ENCODE measurements around the gene PTGES2.
"Not testable (repeated sequence)": the region's sequence is repeated elsewhere in the genome, so short reads cannot be mapped to it uniquely, and the experiment has no call there.

PTGES2 gene

DNA sequence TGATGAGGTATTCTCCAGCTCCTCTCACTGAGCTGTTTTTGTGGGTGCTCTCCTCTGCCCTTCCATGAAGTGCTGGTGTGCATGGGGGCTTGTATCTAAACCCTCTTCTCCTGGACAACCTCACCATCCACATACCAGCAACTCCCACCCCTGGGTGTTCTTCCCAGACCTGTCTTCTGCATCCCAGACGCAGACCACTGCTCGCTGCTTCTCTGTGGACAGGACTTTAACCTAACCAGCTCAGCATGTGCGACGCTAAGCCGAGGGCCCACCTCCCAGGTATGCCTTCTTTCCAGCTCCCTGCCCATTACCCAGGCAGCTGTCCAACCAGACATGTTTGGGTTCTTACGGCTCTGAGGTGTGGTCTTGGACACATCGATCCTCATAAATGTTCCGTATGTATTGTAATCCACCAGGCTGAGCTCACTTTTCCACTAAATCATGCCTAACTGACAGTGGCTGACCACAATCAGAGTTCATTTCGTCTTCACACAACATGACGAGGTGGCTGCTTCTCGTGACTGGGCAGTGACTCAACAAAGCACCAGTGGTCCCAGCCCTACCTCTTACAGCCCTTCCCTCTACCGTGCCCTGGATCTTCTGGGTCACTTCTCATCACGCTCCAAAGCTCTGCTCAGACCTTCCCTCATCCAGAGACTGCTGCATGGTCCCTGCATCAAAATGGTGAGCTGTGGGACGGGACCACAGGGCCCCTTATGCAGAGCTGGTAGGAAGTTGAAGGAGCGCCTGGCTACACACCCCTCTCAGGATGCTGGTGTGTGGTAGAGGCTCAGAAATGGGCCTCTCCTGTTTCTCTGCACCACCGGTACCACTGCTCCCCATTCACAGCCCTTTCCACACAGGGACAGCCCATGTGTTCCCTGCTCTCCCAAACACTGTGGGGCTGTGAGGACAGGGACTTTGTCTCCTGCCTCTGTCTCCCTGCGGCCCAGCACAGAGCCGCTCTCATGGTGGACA lies 9.6 kb upstream of the PTGES2 start:
- peak; percentile 74 for DNase-seq (ENCODE audit: low read depth)

- DNase-seq (ENCODE audit: low read depth) = not testable (repeated sequence)
Measured at GRCh38 chr9:128135561-128135960, 8.0 kb upstream of the PTGES2 start.

- not testable (repeated sequence) for DNase-seq (ENCODE audit: low read depth)
Measured at GRCh38 chr9:128132139-128132538, 4.6 kb upstream of the PTGES2 start.

GRCh38 chr9:128131346-128131745 lies 3.8 kb upstream of the PTGES2 start:
- not testable (repeated sequence) for DNase-seq (ENCODE audit: low read depth)

DNA sequence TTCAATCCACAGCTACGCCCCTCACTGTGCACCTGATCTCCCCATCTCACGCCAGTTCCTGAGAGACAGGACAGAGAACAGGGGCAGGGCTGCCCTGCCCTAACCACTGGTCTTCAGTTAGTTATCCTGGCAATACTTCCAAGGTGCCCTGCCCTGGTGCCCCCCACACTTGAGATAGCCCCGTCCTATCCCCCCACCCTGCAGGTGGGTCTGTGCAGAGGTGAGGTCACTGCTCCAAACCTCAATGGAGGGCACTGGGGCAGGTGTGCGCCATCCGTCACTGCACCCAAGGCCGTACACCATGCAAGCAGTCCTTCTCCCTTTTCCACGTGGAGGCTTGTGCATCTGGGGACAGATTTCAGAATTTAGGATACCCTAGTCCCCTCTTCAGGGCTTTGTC lies 3.1 kb upstream of the PTGES2 start:
- not testable (repeated sequence) for DNase-seq (ENCODE audit: low read depth)

GRCh38 chr9:128129976-128130590 lies 2.6 kb upstream of the PTGES2 start:
- not testable (repeated sequence) for DNase-seq (ENCODE audit: low read depth)

- DNase-seq (ENCODE audit: low read depth) = no peak
Measured at GRCh38 chr9:128128836-128129590, 1.5 kb upstream of the PTGES2 start.

DNA sequence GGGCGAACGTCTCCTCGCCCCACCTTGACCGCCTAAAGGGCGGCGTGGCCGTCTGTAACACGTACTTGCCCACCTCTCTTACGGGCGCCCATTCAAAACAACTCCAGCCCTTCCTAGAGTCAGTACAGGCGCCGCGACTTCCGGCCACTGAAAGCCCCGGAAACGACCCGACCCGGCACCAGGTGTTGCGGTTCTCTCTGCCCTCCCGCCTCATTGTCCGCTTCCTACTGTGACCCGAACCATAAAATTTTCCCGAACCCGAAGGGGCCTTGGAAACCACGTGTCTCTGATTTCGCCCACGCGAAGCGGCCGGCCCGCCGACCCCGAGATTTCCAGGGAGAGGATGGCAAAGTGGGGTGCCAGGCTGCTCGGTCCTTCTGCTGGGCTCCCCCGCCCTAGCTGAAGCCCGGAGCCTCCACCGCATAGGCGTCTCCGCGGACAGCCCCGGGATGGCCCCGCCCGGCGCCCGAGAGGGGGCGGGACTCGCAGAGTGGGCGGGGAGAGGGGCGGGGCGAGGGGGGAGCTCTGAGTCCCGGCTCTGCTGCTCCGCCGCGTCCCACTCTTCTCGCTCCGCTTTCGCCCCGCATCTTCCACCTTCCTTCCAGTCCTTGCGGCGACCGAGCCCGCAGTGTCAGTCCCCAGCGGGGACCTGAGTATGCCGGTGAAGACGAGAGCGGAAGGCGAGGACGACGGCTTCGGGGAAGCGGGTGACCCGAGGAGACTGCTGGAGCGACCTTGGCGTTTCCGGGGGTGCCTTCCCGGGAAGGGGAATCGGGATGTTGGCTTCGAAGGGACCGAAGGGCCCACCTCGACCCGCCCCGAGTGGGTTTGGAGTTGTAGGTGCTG lies 684 bp upstream of the PTGES2 start:
- peak; percentile 89 for DNase-seq (ENCODE audit: low read depth)

DNA sequence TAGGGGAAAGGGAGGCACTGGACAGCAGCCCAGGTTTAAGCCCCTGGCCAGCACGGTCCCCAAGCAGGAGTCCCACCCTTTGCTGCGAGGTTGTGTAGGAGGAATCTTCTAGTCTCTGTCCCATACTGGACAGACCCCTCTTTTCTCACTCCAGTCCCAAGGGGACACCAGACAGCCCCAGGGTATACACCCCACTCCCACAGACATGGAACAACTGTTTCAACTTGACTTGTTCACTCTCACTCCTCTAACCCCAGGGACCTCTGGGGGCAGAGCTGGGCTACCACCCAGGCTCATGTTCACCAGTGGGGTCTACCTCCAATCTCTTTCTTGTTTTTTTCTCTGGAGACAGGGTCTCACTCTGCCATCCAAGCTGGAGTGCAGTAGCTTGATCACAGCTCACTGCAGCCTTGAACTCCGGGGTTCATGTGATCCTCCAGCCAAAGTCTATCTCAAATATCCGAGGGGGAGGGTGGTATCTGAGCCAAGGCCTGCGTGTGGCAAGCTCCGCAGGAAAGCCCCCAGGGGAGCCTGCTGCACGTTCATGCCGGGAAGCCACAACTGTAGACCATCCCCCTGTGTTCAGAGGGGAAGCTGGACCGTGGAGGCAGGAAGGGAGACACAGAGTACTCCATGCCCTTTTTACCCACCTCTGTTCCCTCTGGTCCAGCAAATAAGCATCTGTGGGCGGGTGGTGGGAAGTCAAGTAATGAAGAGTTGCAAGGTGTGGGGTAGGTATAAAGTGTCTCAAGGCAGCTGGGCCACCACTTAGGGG lies 1.8 kb downstream of the PTGES2 start:
- no peak for DNase-seq (ENCODE audit: low read depth)

DNA sequence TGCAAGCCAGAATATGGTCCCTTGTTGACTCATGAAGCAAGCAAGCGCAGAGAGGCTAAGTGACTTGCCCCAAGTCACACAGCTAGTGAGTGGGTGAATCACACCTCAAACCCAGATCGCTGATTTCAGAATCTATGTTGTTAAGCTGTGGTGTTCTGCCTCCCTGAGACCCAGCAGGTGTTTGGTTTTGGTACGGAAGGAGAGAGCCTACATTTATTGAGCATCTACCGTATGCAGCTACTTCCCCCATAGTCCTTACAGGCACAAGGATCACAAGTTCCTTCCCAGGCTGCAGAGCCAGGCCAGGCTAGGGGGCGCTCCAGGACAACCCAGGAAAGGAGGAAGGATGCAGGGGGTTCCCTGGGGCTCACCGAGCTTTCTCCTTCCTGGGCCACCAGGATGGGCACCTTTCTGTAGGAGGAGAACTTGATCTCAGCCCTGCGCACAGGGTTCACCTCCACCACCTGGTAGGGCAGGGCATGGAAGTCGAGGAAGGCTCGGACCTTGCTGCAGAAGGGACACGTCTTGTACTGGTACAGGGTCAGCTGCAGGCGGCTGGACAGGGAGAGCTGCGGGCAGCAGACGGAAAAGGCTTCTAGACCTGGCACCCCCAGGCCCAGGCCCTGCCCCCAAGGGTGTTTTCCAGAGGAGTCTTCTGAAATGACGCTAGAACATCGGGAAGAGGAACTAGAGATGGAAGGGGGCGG lies 2.5 kb downstream of the PTGES2 start:
- DNase-seq (ENCODE audit: low read depth) = peak; percentile 60

DNA sequence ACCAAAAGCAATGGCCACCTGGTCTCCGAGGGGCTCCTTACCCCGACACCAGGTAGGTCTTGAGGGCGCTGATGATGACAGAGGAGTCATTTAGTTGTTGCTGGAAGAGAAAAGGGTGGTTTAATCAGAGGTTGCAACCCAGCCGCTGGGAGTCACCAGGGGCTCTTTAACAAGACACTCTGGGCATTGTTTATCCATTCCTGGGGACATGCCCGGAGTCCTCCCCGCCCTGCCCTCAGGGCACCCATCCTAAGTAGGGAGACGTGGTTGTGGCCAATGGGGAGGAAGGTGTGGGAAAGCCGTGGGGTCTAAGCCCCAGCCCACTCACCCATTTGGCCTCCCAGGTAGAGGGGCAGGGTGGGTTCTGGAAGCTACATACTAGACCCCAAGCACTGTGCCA lies 3.1 kb downstream of the PTGES2 start:
- no peak for DNase-seq (ENCODE audit: low read depth)

- DNase-seq (ENCODE audit: low read depth) = no peak
Measured at GRCh38 chr9:128123451-128124080, 4.0 kb downstream of the PTGES2 start.

- DNase-seq (ENCODE audit: low read depth) = no peak
Measured at GRCh38 chr9:128122809-128123175, 4.7 kb downstream of the PTGES2 start.

GRCh38 chr9:128121924-128122808 lies 5.4 kb downstream of the PTGES2 start:
- no peak for DNase-seq (ENCODE audit: low read depth)

DNA sequence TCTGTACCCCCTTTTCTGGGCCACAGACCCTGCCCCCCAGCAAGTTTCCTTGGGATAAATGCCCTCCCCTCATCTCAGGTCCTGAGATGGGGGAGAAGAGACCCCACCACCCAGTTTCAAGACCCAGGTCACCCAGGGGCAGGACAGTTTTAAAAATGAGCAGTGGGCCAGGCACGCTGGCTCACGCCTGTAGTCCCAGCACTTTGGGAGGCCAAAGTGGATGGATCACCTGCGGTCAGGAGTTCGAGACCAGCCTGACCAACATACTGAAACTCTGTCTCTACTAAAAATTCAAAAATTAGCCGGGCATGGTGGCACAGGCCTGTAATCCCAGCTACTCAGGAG lies 6.1 kb downstream of the PTGES2 start:
- no peak for DNase-seq (ENCODE audit: low read depth)

DNA sequence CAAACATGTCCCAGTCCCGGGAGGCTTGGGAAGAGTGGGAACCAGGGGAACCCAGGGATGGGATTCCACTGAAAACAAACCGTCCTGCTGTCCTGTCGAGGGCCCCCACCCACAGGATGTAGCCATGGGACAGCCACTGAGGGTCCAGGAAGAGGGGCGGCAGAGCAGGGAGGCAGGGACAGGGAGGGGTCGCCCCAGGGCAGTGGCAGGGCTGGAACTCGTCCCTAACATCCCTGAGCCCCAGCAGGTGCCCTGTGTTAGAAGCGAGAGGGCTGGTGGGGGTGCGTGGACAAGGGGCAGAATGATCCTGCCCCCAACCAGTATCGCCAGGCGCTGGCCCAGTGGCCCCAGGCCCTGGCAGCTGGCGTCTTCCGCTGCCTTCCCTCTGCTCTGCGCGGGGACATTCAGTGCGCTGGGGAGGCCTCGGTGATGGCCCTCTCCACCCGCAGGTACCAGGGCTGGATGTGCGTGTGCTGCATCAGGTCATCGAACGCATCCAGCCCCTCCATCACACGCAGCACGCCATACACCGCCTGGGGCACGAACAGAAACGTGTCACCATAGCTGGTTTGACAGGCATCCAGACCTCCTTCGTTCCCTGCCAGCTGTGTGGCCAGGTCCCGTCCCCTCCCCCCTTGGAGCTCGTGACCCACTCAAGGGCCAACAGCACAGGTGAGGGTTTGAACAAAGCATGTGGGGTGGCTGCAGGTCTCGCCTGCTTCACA lies 6.6 kb downstream of the PTGES2 start:
- DNase-seq (ENCODE audit: low read depth) = no peak

DNA sequence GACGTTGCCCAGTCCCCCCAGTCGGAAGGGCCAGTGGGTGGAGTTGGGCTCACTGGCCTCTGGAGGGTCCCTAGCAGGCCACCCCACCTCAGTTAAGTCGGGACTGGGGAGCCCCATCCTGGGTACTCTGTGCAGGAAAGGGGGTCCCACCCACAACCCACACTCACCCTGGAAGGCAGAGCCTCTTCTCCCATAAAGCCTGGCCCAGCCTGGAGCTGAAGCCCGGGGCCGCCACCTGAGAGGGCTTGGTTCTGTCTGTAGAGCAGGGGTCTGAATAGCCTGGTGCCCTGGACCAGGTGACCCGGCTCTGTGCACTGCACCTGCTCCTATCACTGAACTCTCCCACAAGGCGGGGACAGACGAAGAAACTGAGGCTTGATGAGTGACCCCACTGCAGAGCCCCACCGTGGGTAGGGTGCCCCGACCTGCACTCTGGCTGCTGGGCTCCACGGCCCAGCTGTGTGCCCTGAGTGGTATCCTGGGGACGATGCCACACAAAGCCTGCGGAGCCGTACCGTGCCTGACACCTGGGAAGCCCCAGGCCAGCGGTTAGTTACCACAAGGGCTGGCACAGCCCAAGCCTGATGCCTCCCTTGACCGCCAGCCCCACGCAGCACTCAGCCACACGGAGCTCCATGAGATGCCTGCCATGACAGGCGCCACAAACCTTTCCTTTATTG lies 7.3 kb downstream of the PTGES2 start:
- DNase-seq (ENCODE audit: low read depth) = no peak
